Measurements from ENCODE around the gene SELENOV.
"Not testable (repeated sequence)": the region's sequence is repeated elsewhere in the genome, so short reads cannot be mapped to it uniquely, and the experiment has no call there.

Gene SELENOV, protein sequence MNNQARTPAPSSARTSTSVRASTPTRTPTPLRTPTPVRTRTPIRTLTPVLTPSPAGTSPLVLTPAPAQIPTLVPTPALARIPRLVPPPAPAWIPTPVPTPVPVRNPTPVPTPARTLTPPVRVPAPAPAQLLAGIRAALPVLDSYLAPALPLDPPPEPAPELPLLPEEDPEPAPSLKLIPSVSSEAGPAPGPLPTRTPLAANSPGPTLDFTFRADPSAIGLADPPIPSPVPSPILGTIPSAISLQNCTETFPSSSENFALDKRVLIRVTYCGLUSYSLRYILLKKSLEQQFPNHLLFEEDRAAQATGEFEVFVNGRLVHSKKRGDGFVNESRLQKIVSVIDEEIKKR

DNA sequence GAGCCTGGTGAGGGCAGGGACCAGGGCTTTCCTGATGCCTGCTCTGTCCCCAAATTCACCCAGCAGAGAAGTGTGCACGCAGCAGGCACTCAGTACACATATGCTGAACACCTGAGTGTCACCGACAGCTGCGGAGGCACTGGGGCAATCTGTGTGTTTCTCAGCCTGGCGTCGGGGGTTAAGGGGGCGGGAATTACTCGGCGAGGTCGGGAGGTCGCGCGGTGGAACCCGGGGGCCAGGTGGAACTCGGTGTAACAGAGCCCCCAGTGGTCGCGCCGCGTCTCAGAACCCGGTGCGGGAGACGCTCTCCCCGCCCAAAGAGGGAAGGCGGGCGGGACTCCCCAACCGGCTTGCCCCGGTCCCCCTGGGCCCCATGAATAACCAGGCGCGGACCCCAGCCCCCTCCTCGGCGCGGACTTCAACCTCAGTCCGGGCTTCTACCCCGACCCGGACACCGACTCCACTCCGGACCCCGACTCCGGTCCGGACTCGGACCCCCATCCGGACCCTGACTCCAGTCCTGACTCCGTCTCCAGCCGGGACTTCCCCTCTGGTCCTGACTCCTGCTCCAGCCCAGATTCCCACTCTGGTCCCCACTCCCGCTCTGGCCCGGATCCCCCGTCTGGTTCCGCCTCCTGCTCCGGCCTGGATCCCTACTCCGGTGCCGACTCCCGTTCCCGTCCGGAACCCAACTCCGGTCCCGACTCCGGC is at the start of gene SELENOV:
Gene SELENOV, plus strand, starts transcription at position 300 of the 711 bp plus-strand sequence. Its CDS starts 74 bp downstream, at position 374.
- peak; percentile 74 for DNase-seq

GRCh38 chr19:39465956-39466747 is 48.8 kb upstream of the SELENOV start:
- DNase-seq, result no peak

DNA sequence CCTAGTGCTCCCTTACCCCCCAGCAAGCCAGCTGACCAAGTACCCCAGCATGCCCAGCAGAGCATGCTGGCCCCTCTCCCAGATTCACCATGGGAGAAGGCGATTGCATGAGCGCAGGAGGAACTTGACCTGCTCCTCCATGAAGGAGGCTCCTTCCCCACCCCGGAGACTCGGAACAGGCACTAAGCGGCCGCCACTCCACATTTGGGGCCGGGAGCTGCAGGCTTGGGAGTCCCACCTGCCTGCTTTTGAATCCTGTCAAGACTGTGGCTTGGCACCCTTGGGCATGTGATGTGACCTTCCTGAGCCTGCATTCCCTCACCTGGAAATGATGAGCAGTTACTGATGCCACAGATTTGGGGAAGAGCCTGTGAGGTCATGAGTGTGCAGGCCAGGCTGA is 47.0 kb upstream of the SELENOV start:
- DNase-seq, result no peak

GRCh38 chr19:39469036-39469435 is 45.9 kb upstream of the SELENOV start:
- DNase-seq, result no peak

DNA sequence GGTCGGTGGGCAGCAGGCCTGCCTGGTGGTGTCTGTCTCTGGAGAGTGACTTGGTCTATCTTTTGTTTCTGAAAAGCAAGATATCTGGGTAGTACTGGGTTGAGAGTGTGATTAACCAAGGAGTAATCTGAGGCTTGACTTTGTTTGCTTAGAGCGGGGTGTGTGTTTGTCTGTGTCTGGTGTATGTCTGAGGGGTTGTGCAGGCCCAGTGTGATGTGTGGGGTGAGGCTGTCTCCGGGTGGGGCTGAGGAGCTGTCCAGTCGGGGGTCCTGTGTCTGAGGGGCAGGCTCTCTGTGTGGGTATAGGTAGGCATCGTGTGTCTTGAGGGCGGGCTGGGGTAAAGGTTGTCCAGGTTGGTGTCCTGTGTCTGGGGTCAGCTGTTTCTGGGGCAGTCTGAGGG is 45.4 kb upstream of the SELENOV start:
- DNase-seq, result no peak

GRCh38 chr19:39470724-39471339 is 44.1 kb upstream of the SELENOV start:
- no peak for DNase-seq

GRCh38 chr19:39471756-39472536 is 43.0 kb upstream of the SELENOV start:
- DNase-seq, result no peak

DNA sequence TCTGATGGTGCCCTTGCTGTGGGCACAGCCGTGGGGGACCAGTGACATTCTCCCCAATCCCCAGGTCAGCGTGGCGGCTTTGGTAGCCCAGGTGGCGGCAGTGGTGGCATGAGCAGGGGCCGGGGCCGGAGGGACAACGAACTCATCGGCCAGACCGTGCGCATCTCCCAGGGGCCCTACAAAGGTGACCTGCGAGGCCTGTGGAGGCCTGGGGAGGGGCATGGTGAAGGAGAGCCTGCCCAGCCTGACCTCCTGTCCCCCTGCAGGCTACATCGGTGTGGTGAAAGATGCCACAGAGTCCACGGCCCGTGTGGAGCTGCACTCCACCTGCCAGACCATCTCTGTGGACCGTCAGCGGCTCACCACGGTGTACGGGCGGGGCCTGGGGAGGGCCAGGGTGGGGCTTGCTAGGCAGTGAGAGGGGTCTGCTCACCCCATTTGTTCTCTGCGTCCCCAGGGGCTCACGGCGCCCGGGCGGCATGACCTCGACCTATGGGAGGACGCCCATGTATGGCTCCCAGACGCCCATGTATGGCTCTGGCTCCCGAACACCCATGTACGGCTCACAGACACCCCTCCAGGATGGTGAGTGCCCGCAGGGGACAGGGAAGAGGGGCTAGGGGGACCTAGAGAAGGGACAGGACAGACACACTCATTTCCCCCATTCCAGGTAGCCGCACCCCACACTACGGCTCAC is 42.0 kb upstream of the SELENOV start:
- DNase-seq, result no peak

- no peak for DNase-seq
Measured at GRCh38 chr19:39473443-39473960, 41.4 kb upstream of the SELENOV start.

DNA sequence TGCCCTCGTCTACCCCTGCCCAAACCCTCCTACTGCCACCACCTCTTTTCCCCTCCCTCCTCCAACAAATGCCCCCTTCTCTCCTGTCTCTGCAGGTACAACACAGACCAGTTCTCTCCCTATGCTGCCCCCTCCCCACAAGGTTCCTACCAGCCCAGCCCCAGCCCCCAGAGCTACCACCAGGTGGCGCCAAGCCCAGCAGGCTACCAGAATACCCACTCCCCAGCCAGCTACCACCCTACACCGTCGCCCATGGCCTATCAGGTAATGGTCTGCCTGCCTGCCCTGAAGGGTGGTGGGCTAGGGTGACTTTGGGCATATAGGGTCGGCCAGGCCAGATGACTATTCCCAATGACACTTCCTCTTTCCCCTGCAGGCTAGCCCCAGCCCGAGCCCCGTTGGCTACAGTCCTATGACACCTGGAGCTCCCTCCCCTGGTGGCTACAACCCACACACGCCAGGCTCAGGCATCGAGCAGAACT is 40.8 kb upstream of the SELENOV start:
- peak; percentile 88 for DNase-seq

- DNase-seq, result no peak
Measured at GRCh38 chr19:39475748-39476147, 39.2 kb upstream of the SELENOV start.

- not testable (repeated sequence) for DNase-seq
Measured at GRCh38 chr19:39479319-39479801, 35.6 kb upstream of the SELENOV start.

- no peak for DNase-seq
Measured at GRCh38 chr19:39479916-39480315, 35.0 kb upstream of the SELENOV start.

DNA sequence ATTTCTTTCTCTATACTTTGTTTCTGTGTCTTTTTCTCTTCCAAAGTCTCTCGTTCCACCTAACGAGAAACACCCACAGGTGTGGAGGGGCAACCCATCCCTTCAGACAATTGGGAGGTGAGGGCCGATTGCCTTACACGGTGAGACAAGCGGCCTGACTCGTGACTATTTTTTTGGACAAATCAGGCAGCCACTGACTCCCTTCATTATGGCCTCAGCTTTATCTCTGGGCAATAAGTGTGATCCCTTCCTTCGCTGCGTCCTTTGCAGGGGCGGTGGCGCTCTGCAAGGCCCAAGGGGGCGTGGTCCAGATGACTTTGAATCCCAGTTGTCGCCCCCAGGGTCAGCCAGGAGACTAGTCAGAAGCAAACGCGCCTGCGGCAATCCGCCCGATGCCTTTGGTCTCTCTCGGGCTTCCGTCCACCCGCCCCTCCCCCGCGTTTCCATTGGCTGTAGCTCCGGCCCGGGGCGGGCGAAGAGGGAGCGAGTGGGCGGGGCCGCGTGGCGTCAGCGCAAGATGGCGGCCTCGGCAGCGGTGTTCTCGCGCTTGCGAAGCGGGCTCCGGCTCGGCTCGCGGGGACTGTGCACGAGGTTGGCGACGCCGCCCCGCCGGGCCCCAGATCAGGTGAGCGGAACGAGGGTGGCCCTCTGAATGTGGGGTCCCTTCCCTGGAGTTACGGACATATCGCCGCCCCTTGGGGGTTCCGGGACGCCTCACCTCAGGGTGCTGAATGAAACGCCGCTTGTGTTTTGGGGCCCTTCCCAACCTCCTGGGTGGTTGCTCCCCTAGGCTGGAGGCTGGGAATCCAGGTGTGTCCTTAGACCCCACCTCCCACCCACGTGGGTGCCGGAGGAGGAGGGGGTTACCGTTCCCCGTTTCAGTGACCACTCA is 34.4 kb upstream of the SELENOV start, which contains the start of gene TIMM50:
Gene TIMM50, plus strand, starts transcription at position 502 of the 892 bp plus-strand sequence. Its CDS starts 16 bp downstream, at position 518.
- DNase-seq, result peak; percentile 99

GRCh38 chr19:39481229-39481545 is 33.8 kb upstream of the SELENOV start:
- no peak for DNase-seq

DNA sequence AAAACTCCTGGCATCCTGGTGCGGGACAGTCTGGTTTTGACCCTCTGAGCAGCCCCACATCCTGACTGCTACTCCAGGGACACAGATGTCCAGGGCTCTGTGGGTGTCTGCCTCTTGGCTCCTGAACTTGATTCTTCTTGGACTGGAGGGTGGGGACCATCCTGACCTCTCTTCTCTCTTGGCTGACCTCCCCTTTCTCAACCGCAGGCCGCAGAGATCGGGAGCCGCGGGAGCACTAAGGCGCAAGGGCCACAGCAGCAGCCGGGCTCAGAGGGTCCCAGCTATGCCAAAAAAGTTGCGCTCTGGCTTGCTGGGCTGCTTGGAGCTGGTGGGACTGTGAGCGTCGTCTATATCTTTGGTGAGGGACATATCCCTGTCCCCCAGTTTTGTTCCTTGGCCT is 33.3 kb upstream of the SELENOV start:
- no peak for DNase-seq

- no peak for DNase-seq
Measured at GRCh38 chr19:39483141-39483540, 31.8 kb upstream of the SELENOV start.

DNA sequence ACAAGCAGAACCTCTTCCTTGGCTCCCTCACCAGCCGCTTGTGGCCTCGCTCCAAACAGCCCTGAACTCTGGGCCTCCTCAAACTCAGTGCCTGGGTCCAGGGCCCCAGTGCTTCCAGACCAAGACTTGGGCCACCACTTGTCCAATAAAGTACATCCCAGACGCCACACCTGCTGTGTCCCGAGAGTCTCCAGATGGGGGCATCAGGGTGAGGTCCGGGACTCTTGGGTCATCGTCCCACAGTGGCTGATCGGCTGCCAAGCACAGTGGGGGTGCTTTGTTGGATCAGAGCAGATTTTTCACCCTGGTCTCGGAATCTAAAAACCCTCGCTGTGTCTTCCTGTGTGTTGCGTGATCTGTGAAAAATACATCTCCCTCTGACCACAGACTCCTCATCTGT is 25.2 kb upstream of the SELENOV start:
- DNase-seq, result no peak

DNA sequence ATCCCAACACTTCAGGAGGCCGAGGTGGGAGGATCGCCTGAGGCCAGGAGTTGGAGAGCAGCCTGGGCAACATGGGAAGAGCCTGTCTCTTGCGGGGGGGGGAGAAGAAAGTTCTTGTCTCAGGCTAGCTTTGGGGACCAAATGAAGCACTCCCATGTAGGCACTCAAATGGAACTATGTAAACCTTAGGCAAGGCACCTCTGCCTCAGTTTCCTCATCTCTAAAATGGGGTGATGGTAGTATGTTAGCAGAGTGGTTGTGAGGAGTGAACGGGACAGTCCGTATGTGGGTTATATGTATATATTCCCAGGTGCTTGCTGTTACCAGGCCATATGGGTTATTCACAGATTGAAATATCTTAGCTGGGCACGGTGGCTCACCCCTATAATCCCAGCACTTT is 22.7 kb upstream of the SELENOV start:
- no peak for DNase-seq

GRCh38 chr19:39492788-39493187 is 22.2 kb upstream of the SELENOV start:
- no peak for DNase-seq

Measured in islet precursor cell (in vitro differentiated cells).